Astrocyte (in vitro differentiated cells and primary cell): ENCODE measurements around the gene CDH13. TPM values are rescaled to one million over a fixed set of nuclear protein-coding genes. Genes with fewer than 3 reads are reported as not detected.

Experiments
- DNase-seq: peaks from one replicate; pipeline ENCODE4 v3.0.0-alpha.2; 2010; ENCODE audit warnings: low read depth
- FAIRE-seq: peaks from 2 replicates; lab custom pipeline; 2011; peaks lifted over from hg19 to GRCh38; lab: Jason Lieb, UNC
- H2AFZ ChIP-seq: 2 replicates; pipeline ENCODE4 v1.6.0; 2012; ENCODE audit warnings: low read depth, low read length, inconsistent platforms
- H3K27ac ChIP-seq: 2 replicates; pipeline ENCODE4 v1.5.1; 2011; ENCODE audit warnings: low read depth, low read length, inconsistent platforms
- H3K27me3 ChIP-seq: 2 replicates; pipeline ENCODE4 v1.6.0; 2011; ENCODE audit warnings: low read length, inconsistent platforms; ENCODE audit not compliant: insufficient read depth
- H3K36me3 ChIP-seq: 2 replicates; pipeline ENCODE4 v1.5.1; 2011; ENCODE audit warnings: low read length, inconsistent platforms; ENCODE audit not compliant: insufficient read depth
- H3K4me1 ChIP-seq: 2 replicates; pipeline ENCODE4 v1.5.1; 2011; ENCODE audit warnings: low read length, inconsistent platforms; ENCODE audit not compliant: insufficient read depth
- H3K4me2 ChIP-seq: 2 replicates; pipeline ENCODE4 v1.6.0; 2012; ENCODE audit warnings: low read length, inconsistent platforms
- H3K4me3 ChIP-seq: 2 replicates; pipeline ENCODE4 v1.5.1; 2011; ENCODE audit warnings: low read depth, mild to moderate bottlenecking, low read length, inconsistent platforms; ENCODE audit not compliant: insufficient read depth
- H3K79me2 ChIP-seq: 2 replicates; pipeline ENCODE4 v1.6.0; 2012; ENCODE audit warnings: mild to moderate bottlenecking, low read length, inconsistent platforms; ENCODE audit not compliant: insufficient read depth
- H3K9ac ChIP-seq: 2 replicates; pipeline ENCODE4 v1.6.0; 2012; ENCODE audit warnings: mild to moderate bottlenecking, low read length, inconsistent platforms
- H3K9me3 ChIP-seq: 2 replicates; pipeline ENCODE4 v1.5.1; 2012; ENCODE audit warnings: low read depth, mild to moderate bottlenecking, low read length, inconsistent platforms; ENCODE audit not compliant: insufficient read depth
- H4K20me1 ChIP-seq: 2 replicates; pipeline ENCODE4 v1.6.0; 2012; ENCODE audit warnings: low read length, inconsistent platforms; ENCODE audit not compliant: insufficient read depth
- H3K27ac Mint-ChIP-seq: one replicate; pipeline ENCODE4 v1.8.0; 2021; ENCODE audit warnings: mild to moderate bottlenecking, mixed read lengths; ENCODE audit not compliant: unreplicated experiment
- H3K27me3 Mint-ChIP-seq: one replicate; pipeline ENCODE4 v1.8.0; 2021; ENCODE audit warnings: low read depth, mixed read lengths; ENCODE audit not compliant: unreplicated experiment
- H3K36me3 Mint-ChIP-seq: one replicate; pipeline ENCODE4 v1.8.0; 2021; ENCODE audit warnings: low read depth, mixed read lengths; ENCODE audit not compliant: unreplicated experiment
- H3K4me1 Mint-ChIP-seq: one replicate; pipeline ENCODE4 v1.8.0; 2021; ENCODE audit warnings: low read depth, mixed read lengths; ENCODE audit not compliant: unreplicated experiment
- H3K4me3 Mint-ChIP-seq: one replicate; pipeline ENCODE4 v1.8.0; 2021; ENCODE audit warnings: mild to moderate bottlenecking, moderate library complexity, mixed read lengths; ENCODE audit not compliant: unreplicated experiment
- H3K9me3 Mint-ChIP-seq: one replicate; pipeline ENCODE4 v1.8.0; 2021; ENCODE audit warnings: mild to moderate bottlenecking, mixed read lengths; ENCODE audit not compliant: unreplicated experiment
- CTCF ChIP-seq: IDR thresholded peaks from 2 replicates; pipeline ENCODE4 v1.5.1; 2011; ENCODE audit warnings: low read depth, mild to moderate bottlenecking, inconsistent platforms, low read length, moderate library complexity; ENCODE audit not compliant: insufficient read depth
- EZH2 ChIP-seq: IDR thresholded peaks from 2 replicates; pipeline ENCODE4 v1.6.1; 2012; ENCODE audit warnings: mild to moderate bottlenecking, low read length, inconsistent platforms; ENCODE audit not compliant: insufficient read depth
- total RNA-seq: library from RNA; stranded (reverse); gene quantifications from 2 replicates; pipeline ENCODE4 v1.2.1, GENCODE V29; 2021

The CDH13 gene
- total RNA-seq, 1 donor from 2014 or later: 41.7 TPM

GRCh38 chr16:83653785-83654184, 1027.0 kb downstream of the CDH13 start:
- no peaks in the 10 kb centered on the region for H4K20me1 ChIP-seq
- H3K27ac ChIP-seq: no peak overlapping the region
- TF ChIP-seq CTCF: no peak
- TF ChIP-seq EZH2: no peak
- H3K4me3 Mint-ChIP-seq: no peak overlapping the region
- DNase-seq (peak; percentile 37), FAIRE-seq (no peak)
- peak overlapping the region; percentile 42 for H3K4me2 ChIP-seq
- H3K36me3 Mint-ChIP-seq: no peaks in the 10 kb centered on the region
- H3K36me3 ChIP-seq: no peaks in the 10 kb centered on the region
- H3K27me3 Mint-ChIP-seq: peaks cover 10% of the 10 kb centered on the region
- H2AFZ ChIP-seq: no peak overlapping the region
- no peak overlapping the region for H3K27ac Mint-ChIP-seq
- H3K9ac ChIP-seq: no peak overlapping the region
- H3K79me2 ChIP-seq: no peaks in the 10 kb centered on the region
- H3K4me3 ChIP-seq: no peak overlapping the region
- H3K27me3 ChIP-seq: no peaks in the 10 kb centered on the region
- peaks cover 4% of the 10 kb centered on the region for H3K4me1 Mint-ChIP-seq
- no peaks in the 10 kb centered on the region for H3K4me1 ChIP-seq
- H3K9me3 ChIP-seq: no peaks in the 10 kb centered on the region
- H3K9me3 Mint-ChIP-seq: peaks cover 1% of the 10 kb centered on the region

DNA sequence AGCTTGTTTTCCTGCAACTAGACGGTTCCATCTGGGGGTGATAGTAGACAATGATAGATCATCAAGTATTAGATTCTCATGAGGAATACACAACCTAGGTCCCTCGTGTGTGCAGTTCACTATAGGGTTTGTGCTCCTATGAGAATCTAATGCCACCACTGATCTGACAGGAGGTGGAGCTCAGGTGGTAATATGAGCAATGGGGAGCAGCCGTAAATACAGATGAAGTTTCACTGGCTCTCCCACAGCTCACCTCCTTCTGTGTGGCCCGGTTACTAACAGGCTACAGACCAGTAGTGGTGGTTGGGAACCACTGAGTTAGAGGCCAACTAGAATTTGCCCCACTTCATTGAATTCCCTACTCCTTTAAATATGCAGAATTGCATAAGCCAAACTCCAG, 1033.5 kb downstream of the CDH13 start:
- no peak overlapping the region for H3K4me3 ChIP-seq
- no peaks in the 10 kb centered on the region for H3K4me1 ChIP-seq
- no peak for FAIRE-seq
- peaks cover 18% of the 10 kb centered on the region for H3K27me3 Mint-ChIP-seq
- no peaks in the 10 kb centered on the region for H3K27me3 ChIP-seq
- no peak overlapping the region for H3K27ac Mint-ChIP-seq
- no peaks in the 10 kb centered on the region for H3K36me3 Mint-ChIP-seq
- no peak for TF ChIP-seq EZH2
- TF ChIP-seq CTCF: no peak
- H3K79me2 ChIP-seq: no peaks in the 10 kb centered on the region
- H4K20me1 ChIP-seq: no peaks in the 10 kb centered on the region
- no peak for DNase-seq
- no peaks in the 10 kb centered on the region for H3K4me1 Mint-ChIP-seq
- H3K36me3 ChIP-seq: no peaks in the 10 kb centered on the region
- no peak overlapping the region for H3K4me2 ChIP-seq
- H3K9ac ChIP-seq: no peak overlapping the region
- peaks cover 14% of the 10 kb centered on the region for H3K9me3 Mint-ChIP-seq
- H2AFZ ChIP-seq: no peak overlapping the region
- H3K4me3 Mint-ChIP-seq: no peak overlapping the region
- H3K27ac ChIP-seq: no peak overlapping the region
- peaks cover 3% of the 10 kb centered on the region for H3K9me3 ChIP-seq

DNA sequence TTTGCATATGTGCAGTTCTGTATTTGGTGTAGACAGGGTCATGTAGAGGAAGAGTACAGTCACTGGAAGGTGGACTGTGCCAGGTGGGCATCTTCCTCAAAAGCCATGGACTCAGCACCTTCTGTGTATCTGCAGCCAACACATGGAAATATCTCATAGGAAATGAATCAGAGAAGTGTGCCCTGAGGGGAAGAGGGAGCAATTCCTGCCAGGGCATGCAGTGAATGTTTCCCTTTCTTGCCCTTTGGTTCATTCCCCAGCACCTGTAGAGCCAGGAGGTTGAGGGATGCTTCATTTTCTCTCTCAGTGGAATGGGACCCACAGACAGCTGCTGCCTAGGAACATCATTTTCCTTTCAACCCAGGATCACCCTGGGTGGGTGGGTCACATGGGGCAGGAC, 1034.9 kb downstream of the CDH13 start:
- no peak for TF ChIP-seq EZH2
- TF ChIP-seq CTCF: no peak
- Histone ChIP-seq H3K36me3 (no peaks in the 10 kb centered on the region), H3K4me2 (no peak overlapping the region), H3K79me2 (no peaks in the 10 kb centered on the region), H3K27ac (no peak overlapping the region), H3K9me3 (peaks cover 3% of the 10 kb centered on the region), H3K9ac (no peak overlapping the region), H4K20me1 (no peaks in the 10 kb centered on the region), H2AFZ (no peak overlapping the region), H3K27me3 (no peaks in the 10 kb centered on the region), H3K4me3 (no peak overlapping the region), H3K4me1 (no peaks in the 10 kb centered on the region)
- no peak overlapping the region for H3K27ac Mint-ChIP-seq
- peaks cover 8% of the 10 kb centered on the region for H3K27me3 Mint-ChIP-seq
- no peak for FAIRE-seq
- H3K36me3 Mint-ChIP-seq: no peaks in the 10 kb centered on the region
- peaks cover 14% of the 10 kb centered on the region for H3K9me3 Mint-ChIP-seq
- no peak for DNase-seq
- H3K4me3 Mint-ChIP-seq: no peak overlapping the region
- no peaks in the 10 kb centered on the region for H3K4me1 Mint-ChIP-seq
